ENCODE data around the gene RELL2.

DNA sequence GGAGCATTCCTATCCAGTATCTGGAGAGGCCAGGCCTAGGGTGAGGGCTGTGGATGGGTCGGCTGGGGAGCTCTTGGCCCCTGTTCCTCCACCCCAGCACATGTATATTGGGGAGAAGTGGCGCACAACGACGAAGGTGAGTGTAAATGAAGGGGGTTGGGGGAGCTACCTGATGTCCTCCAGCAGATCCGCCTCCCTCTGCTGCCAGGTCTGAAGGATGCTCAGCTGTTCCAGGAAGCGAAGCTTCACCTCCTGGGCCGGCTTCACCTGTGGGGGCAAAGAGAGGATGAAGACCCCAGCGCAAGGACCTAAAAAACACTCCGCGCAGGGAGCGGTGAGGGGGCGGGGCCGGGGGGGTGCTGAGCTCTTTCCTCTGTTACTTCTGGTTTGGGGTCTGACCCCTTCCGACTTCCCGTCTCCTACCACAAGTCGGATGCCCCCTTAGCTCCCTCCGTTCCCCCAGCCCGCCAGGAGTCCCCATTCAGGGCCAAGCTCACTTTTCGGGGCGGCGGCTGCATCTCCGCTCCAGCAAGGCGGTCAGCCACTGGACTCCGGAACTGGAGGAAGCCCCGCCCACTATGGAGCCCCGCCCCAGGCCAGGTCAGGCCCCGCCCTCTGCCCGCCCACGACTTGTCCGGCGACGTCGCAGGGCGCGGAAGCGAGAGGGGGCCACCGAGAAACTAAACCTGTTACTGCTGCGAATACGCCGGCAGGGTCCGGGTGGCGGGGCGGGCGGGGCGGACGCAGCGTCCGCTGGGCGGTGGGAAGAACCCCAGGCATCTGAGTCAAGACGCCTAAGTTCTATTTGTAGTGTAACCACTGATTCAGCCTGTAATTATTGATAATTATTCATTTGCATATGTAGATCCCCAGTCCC is 14.3 kb downstream of the RELL2 start, which contains the start of gene FCHSD1:
- TF ChIP-seq CTCF (IDR thresholded peaks at IDR 0.05; ENCODE audit: low read length), result no peak
- TF ChIP-seq EZH2 (IDR thresholded peaks at IDR 0.05; ENCODE audit: borderline replicate concordance, low read length), result no peak

Data from OCI-LY1 (cell line).